HepG2 (cell line): ENCODE measurements around the gene F8A1. TPM values are rescaled to one million over a fixed set of nuclear protein-coding genes. Genes with fewer than 3 reads are reported as not detected.
A peak's percentile ranks its signal among the peaks of the same experiment; 100 is the strongest.

Experiments
- ATAC-seq: fragments of 200-7000 bp; cut with Tn5 transposase; 3 replicates; pipeline ENCODE4 v1.9.1; 2020; ENCODE audit warnings: mild to moderate bottlenecking, moderate library complexity
- BruUV-seq: library from RNA; stranded (reverse); fragments of 400-500 nt; replicated peaks from 2 replicates; lab custom pipeline; 2021; lab: Mats Ljungman, UMichigan
- CTCF ChIA-PET: fragments of 300-600 bp; formaldehyde crosslinking; extraction: SDS; loops from one replicate; lab custom pipeline; 2021; ENCODE audit warnings: low total read pairs, inconsistent platforms, low intra/inter-chr PET ratio; lab: Yijun Ruan, JAX
- POLR2A ChIA-PET: fragments of 350-600 bp; sonication (Branson Sonifier 250); formaldehyde crosslinking; loops from one replicate; lab custom pipeline; 2020; ENCODE audit warnings: antibody characterized with exemption, inconsistent platforms; lab: Yijun Ruan, JAX
- DNase-seq: peaks from one replicate; pipeline ENCODE4 v3.0.0-alpha.2; 2015; ENCODE audit warnings: low spot score
- FAIRE-seq: peaks from 3 replicates; lab custom pipeline; 2011; peaks lifted over from hg19 to GRCh38; lab: Jason Lieb, UNC
- H2AFZ ChIP-seq: one replicate; pipeline ENCODE4 v1.6.1; 2011; ENCODE audit warnings: low read length, inconsistent platforms
- H3K27ac ChIP-seq: fragments of 300-600 bp; 3 replicates; pipeline ENCODE4 v1.8.0; 2011; ENCODE audit warnings: mixed run types, mild to moderate bottlenecking, mixed read lengths, low read length, inconsistent platforms; ENCODE audit not compliant: insufficient read depth; ENCODE audit errors: extremely low read length
- H3K27me3 ChIP-seq, 2 experiments: fragments of 200-600 bp in 1 of 2; 2 replicates in 1 of 2; 3 replicates in 1 of 2; pipeline versions ENCODE4 v1.6.0 to v1.8.0; 2011; ENCODE audit warnings: low read length in 2 of 2, mild to moderate bottlenecking in 2 of 2, moderate library complexity in 2 of 2, inconsistent platforms in 1 of 2; ENCODE audit not compliant: insufficient read depth in 2 of 2, control insufficient read depth in 1 of 2
- H3K36me3 ChIP-seq, 2 experiments: fragments of 200-600 bp in 1 of 2; replicated peaks in 1 of 2; 2 replicates in 1 of 2; 3 replicates in 1 of 2; pipeline versions ENCODE4 v1.5.1 to v1.8.0; 2011; ENCODE audit warnings: low read length in 2 of 2, inconsistent platforms in 1 of 2; ENCODE audit not compliant: insufficient read depth in 2 of 2, control insufficient read depth in 1 of 2
- H3K4me1 ChIP-seq: 2 replicates; pipeline ENCODE4 v1.5.1; 2012; ENCODE audit warnings: low read length, inconsistent platforms; ENCODE audit not compliant: insufficient read depth
- H3K4me2 ChIP-seq: 2 replicates; pipeline ENCODE4 v1.6.0; 2011; ENCODE audit warnings: low read depth, low read length, inconsistent platforms
- H3K4me3 ChIP-seq, 3 experiments: fragments of 200-600 bp in 1 of 3; sonication (generic), shearing (Covaris generic) in 1 of 3; replicated peaks in 1 of 3; 2 replicates each; pipeline ENCODE4 v1.5.1; 2011 to 2016; ENCODE audit warnings: low read length in 3 of 3, inconsistent platforms in 2 of 3, low read depth in 2 of 3, mild to moderate bottlenecking in 2 of 3, control low read depth in 1 of 3, mixed read lengths in 1 of 3; ENCODE audit not compliant: insufficient read depth in 1 of 3
- H3K79me2 ChIP-seq: one replicate; pipeline ENCODE4 v1.6.1; 2011; ENCODE audit warnings: low read length, inconsistent platforms; ENCODE audit not compliant: insufficient read depth
- H3K9ac ChIP-seq: 2 replicates; pipeline ENCODE4 v1.6.0; 2011; ENCODE audit warnings: mild to moderate bottlenecking, low read depth, low read length, inconsistent platforms; ENCODE audit not compliant: insufficient read depth
- H3K9me3 ChIP-seq: 2 replicates; pipeline ENCODE4 v1.5.1; 2012; ENCODE audit warnings: mild to moderate bottlenecking, low read length
- H4K20me1 ChIP-seq: 2 replicates; pipeline ENCODE4 v1.6.0; 2011; ENCODE audit warnings: inconsistent platforms, mild to moderate bottlenecking, low read length, moderate library complexity; ENCODE audit not compliant: insufficient read depth
- BCL3 ChIP-seq: sonication (generic); formaldehyde crosslinking; IDR thresholded peaks from 2 replicates; pipeline ENCODE4 v1.5.1; 2020; ENCODE audit warnings: mild to moderate bottlenecking, missing genetic modification reagents, moderate library complexity
- E2F5 ChIP-seq: sonication (generic); formaldehyde crosslinking; conservative IDR thresholded peaks from 2 replicates; pipeline ENCODE4 v1.4.0; 2020; ENCODE audit warnings: missing genetic modification reagents
- EZH2 ChIP-seq: conservative IDR thresholded peaks from 2 replicates; pipeline ENCODE4 v1.6.1; 2012; ENCODE audit warnings: mild to moderate bottlenecking, low read depth, low read length, moderate library complexity
- FOXK1 ChIP-seq: sonication (generic); formaldehyde crosslinking; IDR thresholded peaks from 2 replicates; pipeline ENCODE4 v1.4.0; 2020; ENCODE audit warnings: low read depth, missing genetic modification reagents, borderline replicate concordance
- GLMP ChIP-seq: sonication (generic); formaldehyde crosslinking; IDR thresholded peaks from 2 replicates; pipeline ENCODE4 v1.9.0; 2021; ENCODE audit warnings: missing genetic modification reagents, mild to moderate bottlenecking, borderline replicate concordance
- MAFG ChIP-seq: sonication (generic); formaldehyde crosslinking; IDR thresholded peaks from 2 replicates; pipeline ENCODE4 v1.5.1; 2020; ENCODE audit warnings: mild to moderate bottlenecking, missing genetic modification reagents
- PPARG ChIP-seq: conservative IDR thresholded peaks from 2 replicates; pipeline ENCODE4 v1.6.1; 2016; ENCODE audit warnings: missing biosample characterization, missing genetic modification reagents
- RAD21 ChIP-seq: fragments of 450-650 bp; formaldehyde crosslinking; IDR thresholded peaks from 2 replicates; pipeline ENCODE4 v1.5.0; 2020; ENCODE audit warnings: mild to moderate bottlenecking
- RAD51 ChIP-seq: fragments of 450-650 bp; IDR thresholded peaks from 2 replicates; pipeline ENCODE4 v1.6.1; 2016; ENCODE audit warnings: borderline replicate concordance
- STAG1 ChIP-seq: sonication (generic); formaldehyde crosslinking; IDR thresholded peaks from 2 replicates; pipeline ENCODE4 v1.4.0; 2020; ENCODE audit warnings: missing genetic modification reagents
- TEAD3 ChIP-seq: optimal IDR thresholded peaks from 2 replicates; pipeline ENCODE3; 2016; ENCODE audit warnings: borderline replicate concordance
- ZBTB37 ChIP-seq: sonication (generic); formaldehyde crosslinking; IDR thresholded peaks from 2 replicates; pipeline ENCODE4 v1.4.0; 2020; ENCODE audit warnings: mild to moderate bottlenecking, missing genetic modification reagents
- ZFP1 ChIP-seq: IDR thresholded peaks from 2 replicates; pipeline ENCODE4 v1.6.1; 2016
- ZNF142 ChIP-seq: sonication (generic); formaldehyde crosslinking; IDR thresholded peaks from 2 replicates; pipeline ENCODE4 v1.4.0; 2020; ENCODE audit warnings: missing genetic modification reagents
- ZNF3 ChIP-seq: IDR thresholded peaks from 2 replicates; pipeline ENCODE4 v1.7.0; 2017; ENCODE audit warnings: inconsistent platforms
- WGBS: methylation state at CpG from one replicate; pipeline ENCODE4 v1.1.6; 2017; ENCODE audit warnings: low lambda C conversion rate; 5-methylcytosine and 5-hydroxymethylcytosine counted together
- in situ Hi-C: cut with HindIII; loops from 2 replicates; pipeline ENCODE4 v1.10.0; 2017; ENCODE audit warnings: low pct_unique_long_range_greater_than_20kb; ENCODE audit not compliant: extremely low pct_ligation_motif_present
- intact Hi-C: fragments of 100-400 bp; cut with micrococcal nuclease; formaldehyde crosslinking; loops from one replicate; pipeline ENCODE4 v1.10.0; 2022; ENCODE audit not compliant: unreplicated experiment
- polyA plus RNA-seq, 8 experiments: library from polyadenylated mRNA; depleted of rRNA in 3 of 8; stranded (reverse) in 7 of 8; unstranded in 1 of 8; fragments of >200 nt; fragmentation: Illumina TruSeq in 4 of 8; extraction: Trizol in 4 of 8; gene quantifications; 2 replicates each; pipeline versions ENCODE4 v1.2.1 to v1.2.3, GENCODE V29; 2011 to 2016; ENCODE audit warnings: low read depth in 4 of 8, missing spikeins in 1 of 8, mixed read lengths in 1 of 8; ENCODE audit not compliant: insufficient read depth in 1 of 8
- total RNA-seq, 5 experiments: library from RNA; depleted of rRNA; stranded (reverse); fragments of >200 nt; fragmentation: Illumina TruSeq; extraction: Trizol; gene quantifications; 2 replicates each; pipeline ENCODE4 v1.2.3, GENCODE V29; 2016; ENCODE audit warnings: low read depth in 1 of 5

Gene F8A1
- total and polyA plus RNA-seq, 2 of the 13 experiments (the other 11 are each of a cell fraction or from before 2014, with no cell fraction given), result 3.6 to 5.0 TPM

GRCh38 chrX:154918060-154918483 is 31.9 kb downstream of the F8A1 start:
- H3K36me3 ChIP-seq, result no peaks in the 10 kb centered on the region
- H3K9me3 ChIP-seq, result no peaks in the 10 kb centered on the region
- H3K4me2 ChIP-seq, result peak overlapping the region; percentile 58
- H3K79me2 ChIP-seq, result no peaks in the 10 kb centered on the region
- ChIA-PET CTCF (interaction anchor here (1.1 to 1.2 kb wide), 2 partner anchors 140 to 231 kb away, joined by 3 to 5 read pairs; no protein-coding TSS in a partner anchor), POLR2A (no interaction called here)
- ATAC-seq, result peak; percentile 80
- H3K4me3 ChIP-seq, result peak overlapping the region in 1 of 3 experiments; percentile 16; a peak in 1 of 6 replicates
- peak; percentile 74 for FAIRE-seq
- DNase-seq, result peak; percentile 48
- no peak overlapping the region for H3K9ac ChIP-seq
- 7% methylated on average over 4 of the region's 5 CpGs for WGBS
- intact Hi-C loops (loop anchor here (5.0 kb wide), 1 partner anchor 219 kb away; no protein-coding TSS in a partner anchor), in situ Hi-C loops (no loop called here)
- H2AFZ ChIP-seq, result peak overlapping the region; percentile 86
- H3K27ac ChIP-seq, result no peak overlapping the region
- H3K27me3 ChIP-seq, result no peaks in the 10 kb centered on the region
- BruUV-seq, result no TSS peak
- H4K20me1 ChIP-seq, result no peaks in the 10 kb centered on the region
- H3K4me1 ChIP-seq, result no peaks in the 10 kb centered on the region
- TF ChIP-seq ZBTB37 (CRISPR knock-in tag), result no peak
- TF ChIP-seq FOXK1, result no peak
- TF ChIP-seq TEAD3 (CRISPR knock-in tag), result no peak
- TF ChIP-seq MAFG (CRISPR knock-in tag), result no peak
- TF ChIP-seq STAG1 (CRISPR knock-in tag), result peak; percentile 84
- TF ChIP-seq RAD51, result no peak
- no peak for TF ChIP-seq GLMP (CRISPR knock-in tag)
- no peak for TF ChIP-seq E2F5 (CRISPR knock-in tag)
- no peak for TF ChIP-seq ZNF3
- no peak for TF ChIP-seq PPARG
- TF ChIP-seq RAD21 (CRISPR knock-in tag), result peak; percentile 57; the same call in 1 of the 2 replicates
- TF ChIP-seq EZH2, result no peak
- TF ChIP-seq BCL3, result no peak
- TF ChIP-seq ZFP1 (CRISPR knock-in tag), result no peak
- no peak for TF ChIP-seq ZNF142 (CRISPR knock-in tag)
